IPS-NIHi7 (cell line): ENCODE data around the gene CHST11.
"Not testable (repeated sequence)": the region's sequence is repeated elsewhere in the genome, so short reads cannot be mapped to it uniquely, and the experiment has no call there.

ENCODE experiments used
- DNase-seq: peaks from one replicate; pipeline ENCODE4 v3.0.0; 2012; ENCODE audit warnings: mixed read lengths; ENCODE audit errors: extremely low spot score

The CHST11 gene

GRCh38 chr12:104602896-104603295 is 146.1 kb downstream of the CHST11 start:
- DNase-seq: no peak

- DNase-seq: no peak
These were observed 146.8 kb downstream of the CHST11 start for GRCh38 chr12:104603545-104603973.

- DNase-seq: peak; percentile 83
These were observed 147.6 kb downstream of the CHST11 start for GRCh38 chr12:104604070-104604994.

GRCh38 chr12:104604995-104605675 is 148.4 kb downstream of the CHST11 start:
- no peak for DNase-seq

- peak; percentile 44 for DNase-seq
These were observed 148.9 kb downstream of the CHST11 start for GRCh38 chr12:104605685-104606084.

GRCh38 chr12:104608998-104609397 is 152.2 kb downstream of the CHST11 start:
- no peak for DNase-seq

DNA sequence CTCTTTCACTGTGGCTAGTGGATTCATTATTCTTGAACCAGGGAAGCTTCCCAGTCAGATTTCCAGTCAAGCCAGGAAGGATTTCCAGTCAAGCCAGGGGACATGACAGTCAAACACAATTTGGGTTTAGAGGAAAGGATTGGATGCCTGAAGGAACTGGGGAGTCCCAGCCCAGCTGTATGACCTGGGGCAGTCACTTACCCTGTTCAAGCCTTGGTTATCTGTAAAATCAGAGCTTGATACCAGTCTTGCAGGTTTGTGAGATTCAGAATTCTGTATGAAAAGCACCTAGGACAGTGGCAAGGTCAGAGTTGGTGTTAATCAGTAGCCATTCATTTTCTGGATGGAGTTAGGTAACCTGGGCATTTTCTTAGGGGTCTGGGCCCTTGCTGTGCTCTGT is 152.7 kb downstream of the CHST11 start:
- DNase-seq: no peak

- no peak for DNase-seq
These were observed 153.9 kb downstream of the CHST11 start for GRCh38 chr12:104610513-104611235.

DNA sequence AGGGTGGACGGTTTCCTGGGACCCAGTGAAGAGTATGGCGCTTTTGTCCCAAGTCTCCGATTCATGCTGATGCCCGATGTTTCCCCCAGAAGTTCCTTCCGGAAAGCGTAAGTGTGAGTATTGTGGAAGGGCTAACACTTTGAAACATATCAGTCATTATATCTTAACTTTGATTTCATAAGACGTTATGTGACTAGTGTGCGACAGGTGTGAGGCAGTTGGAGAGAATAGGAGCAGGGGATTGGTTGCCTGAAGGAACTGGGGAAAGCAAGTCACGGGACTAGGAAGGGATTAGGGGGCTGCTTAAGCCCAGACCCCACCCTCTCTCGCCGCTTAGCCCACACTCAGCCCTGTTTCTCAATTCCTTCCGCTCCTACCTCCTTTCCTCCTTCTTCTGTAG is 154.9 kb downstream of the CHST11 start:
- DNase-seq: no peak

DNA sequence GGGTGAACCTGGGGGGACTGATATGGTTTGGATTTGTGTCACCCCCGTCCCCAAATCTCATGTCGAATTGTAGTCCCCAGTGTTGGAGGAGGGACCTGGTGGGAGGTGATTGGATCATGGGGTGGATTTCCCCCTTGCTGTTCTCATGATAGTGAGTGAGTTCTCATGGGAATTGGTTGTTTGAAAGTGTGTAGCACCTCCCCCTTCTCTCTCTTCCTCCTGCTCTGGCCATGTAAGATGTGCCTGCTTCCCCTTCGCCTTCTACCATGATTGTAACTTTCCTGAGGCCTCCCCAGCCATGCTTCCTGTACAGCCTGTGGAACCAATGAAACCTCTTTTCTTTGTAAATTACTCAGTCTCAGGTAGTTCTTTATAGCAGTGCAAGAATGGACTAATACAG is 156.6 kb downstream of the CHST11 start:
- DNase-seq: not testable (repeated sequence)

DNA sequence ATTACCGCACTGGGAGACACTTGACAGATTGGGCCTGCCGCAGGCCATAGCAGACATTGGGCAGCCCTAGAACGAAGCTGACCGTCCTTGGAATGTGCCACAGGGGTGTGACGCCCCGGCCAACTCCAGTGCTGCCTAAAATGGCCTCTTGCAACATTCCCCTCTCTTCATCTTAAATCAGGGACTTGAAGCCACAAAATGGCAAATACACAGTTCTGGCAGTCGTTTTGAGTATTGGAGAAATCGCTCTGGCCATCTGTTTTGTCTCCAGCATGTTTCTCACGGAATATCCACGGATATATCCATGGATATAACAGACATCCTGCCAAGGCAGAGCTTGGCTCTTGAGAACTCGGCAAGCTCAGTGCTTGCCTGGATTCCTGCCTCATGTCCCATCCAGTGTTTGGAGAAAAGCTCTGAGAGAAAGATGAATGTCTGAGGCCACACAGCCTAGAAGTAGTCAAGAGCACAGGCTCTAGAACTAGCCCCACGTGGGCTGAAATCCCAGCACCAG is 158.4 kb downstream of the CHST11 start:
- no peak for DNase-seq

- no peak for DNase-seq
These were observed 161.9 kb downstream of the CHST11 start for GRCh38 chr12:104618691-104619090.

DNA sequence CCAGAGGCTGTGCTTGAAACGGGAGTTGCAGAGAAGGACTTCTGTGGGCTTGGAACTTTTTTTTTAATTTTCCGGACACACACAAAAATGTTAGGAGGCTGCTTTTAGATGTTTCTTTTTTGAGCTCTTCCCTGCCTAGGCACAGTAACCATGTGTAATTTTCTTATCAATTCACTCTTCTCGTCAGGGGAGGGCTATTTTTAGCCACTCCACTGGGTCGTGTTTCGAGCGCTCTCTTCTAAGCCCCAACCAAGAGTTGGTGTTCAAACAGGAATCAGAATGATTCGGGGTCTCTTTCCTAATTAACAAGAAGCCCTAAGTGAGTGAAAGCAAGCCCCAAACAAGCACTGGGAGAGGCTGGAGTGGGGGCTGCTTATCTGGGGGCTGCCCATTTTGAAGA is 162.6 kb downstream of the CHST11 start:
- no peak for DNase-seq

- DNase-seq: no peak
These were observed 164.2 kb downstream of the CHST11 start for GRCh38 chr12:104620837-104621531.

DNA sequence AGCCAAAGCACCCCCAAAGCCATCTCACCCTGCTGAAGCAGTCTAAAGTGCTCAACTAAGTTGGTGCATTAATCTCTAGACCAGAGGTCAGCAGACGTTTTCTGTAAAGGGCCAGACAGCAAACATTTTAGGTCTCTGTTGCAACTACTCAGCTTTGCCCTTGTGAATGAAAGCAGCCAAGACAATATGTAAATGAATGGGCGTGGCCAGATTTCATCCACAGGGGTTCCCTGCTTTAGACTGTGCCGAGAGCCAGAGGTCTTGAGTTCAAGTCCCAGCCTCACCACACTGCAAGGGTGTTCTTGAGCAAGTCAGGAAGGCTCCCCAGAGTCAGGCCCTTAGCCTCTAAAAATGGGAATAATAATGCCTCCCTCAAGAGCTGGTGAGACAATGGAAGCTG is 166.2 kb downstream of the CHST11 start:
- DNase-seq: no peak

GRCh38 chr12:104623883-104624282 is 167.1 kb downstream of the CHST11 start:
- no peak for DNase-seq

- no peak for DNase-seq
These were observed 167.8 kb downstream of the CHST11 start for GRCh38 chr12:104624529-104624928.

- DNase-seq: no peak
These were observed 169.5 kb downstream of the CHST11 start for GRCh38 chr12:104626069-104626837.

GRCh38 chr12:104627231-104627989 is 170.7 kb downstream of the CHST11 start:
- DNase-seq: no peak
